SK-N-SH (cell line): ENCODE results near the gene PHF21B. TPM values are rescaled to one million over a fixed set of nuclear protein-coding genes. Genes with fewer than 3 reads are reported as not detected.

Experiments used
- CTCF ChIA-PET: fragments of 300-600, 350-600 bp; formaldehyde crosslinking; extraction: SDS; loops from one replicate; lab custom pipeline; 2021; lab: Yijun Ruan, JAX
- POLR2A ChIA-PET: fragments of 350-600 bp; sonication (Branson Sonifier 250); formaldehyde crosslinking; extraction: SDS; loops from one replicate; lab custom pipeline; 2020; ENCODE audit warnings: antibody characterized with exemption, inconsistent platforms; lab: Yijun Ruan, JAX
- DNase-seq: peaks from one replicate; pipeline ENCODE4 v3.0.0; 2012
- H2AFZ ChIP-seq: fragments of 200-600 bp; sonication (generic); 2 replicates; pipeline ENCODE4 v1.8.1; 2016; ENCODE audit warnings: antibody characterized with exemption, mild to moderate bottlenecking, low read depth
- H3F3A ChIP-seq: fragments of 200-600 bp; sonication (generic); replicated peaks from 2 replicates; pipeline ENCODE3; 2016; ENCODE audit warnings: antibody characterized with exemption, mild to moderate bottlenecking; ENCODE audit not compliant: insufficient read depth
- H3K27ac ChIP-seq, 2 experiments: fragments of 200-500 bp in 1 of 2; fragments of 200-600 bp in 1 of 2; sonication (Bioruptor generic) in 1 of 2; sonication (generic), shearing (Covaris generic) in 1 of 2; 2 replicates each; pipeline versions ENCODE4 v1.5.1 to v1.6.1; 2014 to 2016; ENCODE audit warnings: low read depth in 2 of 2, inconsistent platforms in 1 of 2, low read length in 1 of 2, mild to moderate bottlenecking in 1 of 2, mixed read lengths in 1 of 2
- H3K27me3 ChIP-seq: fragments of 200-600 bp; sonication (generic), shearing (Covaris generic); 2 replicates; pipeline ENCODE4 v1.6.1; 2016; ENCODE audit warnings: mixed run types; ENCODE audit not compliant: insufficient read depth
- H3K36me3 ChIP-seq, 2 experiments: fragments of 200-500 bp in 1 of 2; fragments of 200-600 bp in 1 of 2; sonication (Bioruptor generic) in 1 of 2; sonication (generic) in 1 of 2; replicated peaks in 1 of 2; 2 replicates each; pipeline versions ENCODE3 to v1.5.1; 2014 to 2016; ENCODE audit warnings: low read length in 1 of 2, mild to moderate bottlenecking in 1 of 2; ENCODE audit not compliant: insufficient read depth in 2 of 2, control insufficient read depth in 1 of 2
- H3K4me1 ChIP-seq, 2 experiments: fragments of 200-500 bp in 1 of 2; fragments of 200-600 bp in 1 of 2; sonication (Bioruptor generic) in 1 of 2; sonication (generic), shearing (Covaris generic) in 1 of 2; 2 replicates each; pipeline versions ENCODE4 v1.5.1 to v1.6.1; 2014 to 2016; ENCODE audit warnings: low read depth in 1 of 2, low read length in 1 of 2, mixed run types in 1 of 2; ENCODE audit not compliant: insufficient read depth in 2 of 2, control insufficient read depth in 1 of 2
- H3K4me2 ChIP-seq: fragments of 200-600 bp; sonication (generic), shearing (Covaris generic); 2 replicates; pipeline ENCODE4 v1.6.1; 2017; ENCODE audit warnings: mixed run types
- H3K4me3 ChIP-seq, 2 experiments: fragments of 200-500 bp in 1 of 2; fragments of 200-600 bp in 1 of 2; sonication (Bioruptor generic) in 1 of 2; sonication (generic), shearing (Covaris generic) in 1 of 2; 2 replicates each; pipeline versions ENCODE4 v1.5.1 to v1.8.1; 2014 to 2016; ENCODE audit warnings: low read depth in 2 of 2, inconsistent platforms in 1 of 2, low read length in 1 of 2, mild to moderate bottlenecking in 1 of 2, mixed read lengths in 1 of 2, moderate library complexity in 1 of 2
- H3K79me2 ChIP-seq: fragments of 200-600 bp; sonication (generic); 2 replicates; pipeline ENCODE4 v1.8.1; 2017; ENCODE audit warnings: mild to moderate bottlenecking; ENCODE audit not compliant: insufficient read depth
- H3K9ac ChIP-seq: fragments of 200-600 bp; sonication (generic); 2 replicates; pipeline ENCODE4 v1.6.1; 2017; ENCODE audit warnings: mixed run types
- H3K9me2 ChIP-seq: fragments of 200-600 bp; sonication (generic); 2 replicates; pipeline ENCODE4 v1.6.1; 2017; ENCODE audit warnings: mixed run types
- H3K9me3 ChIP-seq: fragments of 200-600 bp; sonication (generic); 2 replicates; pipeline ENCODE4 v1.6.1; 2017; ENCODE audit warnings: mixed run types, mild to moderate bottlenecking, moderate library complexity
- H4K20me1 ChIP-seq: fragments of 200-600 bp; sonication (generic); 2 replicates; pipeline ENCODE4 v1.6.1; 2017; ENCODE audit warnings: mild to moderate bottlenecking, mixed run types; ENCODE audit not compliant: insufficient read depth
- EP300 ChIP-seq, 2 experiments: IDR thresholded peaks; 2 replicates each; pipeline versions ENCODE4 v1.4.0 to v1.6.1; 2012; ENCODE audit warnings: borderline replicate concordance in 1 of 2, low read depth in 1 of 2, low read length in 1 of 2
- EZH2phosphoT487 ChIP-seq: fragments of 200-600 bp; sonication (generic); IDR thresholded peaks from 2 replicates; pipeline ENCODE4 v1.6.1; 2017; ENCODE audit warnings: low read depth, mixed run types, mild to moderate bottlenecking, antibody characterized with exemption, moderate library complexity, borderline replicate concordance
- GATA2 ChIP-seq: sonication (generic); formaldehyde crosslinking; IDR thresholded peaks from 2 replicates; pipeline ENCODE4 v1.5.0; 2020; ENCODE audit warnings: mild to moderate bottlenecking, missing genetic modification reagents
- JUND ChIP-seq: IDR thresholded peaks from 2 replicates; pipeline ENCODE4 v1.4.0; 2012
- MAX ChIP-seq: IDR thresholded peaks from 2 replicates; pipeline ENCODE4 v1.4.0; 2012; ENCODE audit warnings: low read depth
- MEF2A ChIP-seq: IDR thresholded peaks from 2 replicates; pipeline ENCODE4 v1.4.0; 2012; ENCODE audit warnings: low read depth, borderline replicate concordance
- MXI1 ChIP-seq: IDR thresholded peaks from 2 replicates; pipeline ENCODE4 v1.6.1; 2012; ENCODE audit warnings: mild to moderate bottlenecking, low read depth, low read length, improper control_type of control experiment
- NRF1 ChIP-seq: IDR thresholded peaks from 2 replicates; pipeline ENCODE4 v1.6.1; 2012; ENCODE audit warnings: low read depth, mild to moderate bottlenecking, low read length
- RCOR1 ChIP-seq: fragments of 150-350 bp; IDR thresholded peaks from 2 replicates; pipeline ENCODE4 v1.6.1; 2017; ENCODE audit warnings: antibody characterized with exemption, low read length
- RFX5 ChIP-seq: IDR thresholded peaks from 2 replicates; pipeline ENCODE4 v1.6.1; 2012; ENCODE audit warnings: mild to moderate bottlenecking, improper control_type of control experiment, low read length
- SIN3A ChIP-seq: IDR thresholded peaks from 2 replicates; pipeline ENCODE4 v1.6.1; 2012; ENCODE audit warnings: low read depth, mild to moderate bottlenecking, low read length, moderate library complexity, borderline replicate concordance
- TAF1 ChIP-seq: IDR thresholded peaks from 2 replicates; pipeline ENCODE4 v1.6.1; 2012; ENCODE audit warnings: low read depth, mild to moderate bottlenecking, low read length, moderate library complexity, borderline replicate concordance
- USF1 ChIP-seq: IDR thresholded peaks from 2 replicates; pipeline ENCODE4 v1.4.0; 2012; ENCODE audit warnings: low read depth, borderline replicate concordance
- YY1 ChIP-seq: IDR thresholded peaks from 2 replicates; pipeline ENCODE4 v1.4.0; 2012; ENCODE audit warnings: low read depth, mild to moderate bottlenecking
- WGBS: methylation state at CpG from one replicate; pipeline ENCODE4 v1.1.6; 2017; ENCODE audit warnings: low lambda C conversion rate; 5-methylcytosine and 5-hydroxymethylcytosine counted together
- polyA plus RNA-seq, 3 experiments: library from polyadenylated mRNA; depleted of rRNA; stranded (reverse); fragments of >200 nt; gene quantifications; 2 replicates each; pipeline ENCODE4 v1.2.3, GENCODE V29; 2012
- TF ChIP-seq, protein P1 (sequence below): IDR thresholded peaks from 2 replicates; pipeline ENCODE4 v1.6.1; 2012; ENCODE audit warnings: mild to moderate bottlenecking, low read depth, low read length, moderate library complexity
- TF ChIP-seq, protein P2 (sequence below): IDR thresholded peaks from 2 replicates; pipeline ENCODE4; 2012

PHF21B gene
- polyA plus RNA-seq, 1 of the 3 experiments (the other 2 are of a cell fraction), result 0.76 TPM

- TF ChIP-seq, protein P1, sequence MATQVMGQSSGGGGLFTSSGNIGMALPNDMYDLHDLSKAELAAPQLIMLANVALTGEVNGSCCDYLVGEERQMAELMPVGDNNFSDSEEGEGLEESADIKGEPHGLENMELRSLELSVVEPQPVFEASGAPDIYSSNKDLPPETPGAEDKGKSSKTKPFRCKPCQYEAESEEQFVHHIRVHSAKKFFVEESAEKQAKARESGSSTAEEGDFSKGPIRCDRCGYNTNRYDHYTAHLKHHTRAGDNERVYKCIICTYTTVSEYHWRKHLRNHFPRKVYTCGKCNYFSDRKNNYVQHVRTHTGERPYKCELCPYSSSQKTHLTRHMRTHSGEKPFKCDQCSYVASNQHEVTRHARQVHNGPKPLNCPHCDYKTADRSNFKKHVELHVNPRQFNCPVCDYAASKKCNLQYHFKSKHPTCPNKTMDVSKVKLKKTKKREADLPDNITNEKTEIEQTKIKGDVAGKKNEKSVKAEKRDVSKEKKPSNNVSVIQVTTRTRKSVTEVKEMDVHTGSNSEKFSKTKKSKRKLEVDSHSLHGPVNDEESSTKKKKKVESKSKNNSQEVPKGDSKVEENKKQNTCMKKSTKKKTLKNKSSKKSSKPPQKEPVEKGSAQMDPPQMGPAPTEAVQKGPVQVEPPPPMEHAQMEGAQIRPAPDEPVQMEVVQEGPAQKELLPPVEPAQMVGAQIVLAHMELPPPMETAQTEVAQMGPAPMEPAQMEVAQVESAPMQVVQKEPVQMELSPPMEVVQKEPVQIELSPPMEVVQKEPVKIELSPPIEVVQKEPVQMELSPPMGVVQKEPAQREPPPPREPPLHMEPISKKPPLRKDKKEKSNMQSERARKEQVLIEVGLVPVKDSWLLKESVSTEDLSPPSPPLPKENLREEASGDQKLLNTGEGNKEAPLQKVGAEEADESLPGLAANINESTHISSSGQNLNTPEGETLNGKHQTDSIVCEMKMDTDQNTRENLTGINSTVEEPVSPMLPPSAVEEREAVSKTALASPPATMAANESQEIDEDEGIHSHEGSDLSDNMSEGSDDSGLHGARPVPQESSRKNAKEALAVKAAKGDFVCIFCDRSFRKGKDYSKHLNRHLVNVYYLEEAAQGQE, result no peak
- TF ChIP-seq YY1 (no peak), USF1 (no peak), EZH2phosphoT487 (no peak), MAX (no peak), GATA2 (no peak), MEF2A (no peak)
- TF ChIP-seq, protein P2, sequence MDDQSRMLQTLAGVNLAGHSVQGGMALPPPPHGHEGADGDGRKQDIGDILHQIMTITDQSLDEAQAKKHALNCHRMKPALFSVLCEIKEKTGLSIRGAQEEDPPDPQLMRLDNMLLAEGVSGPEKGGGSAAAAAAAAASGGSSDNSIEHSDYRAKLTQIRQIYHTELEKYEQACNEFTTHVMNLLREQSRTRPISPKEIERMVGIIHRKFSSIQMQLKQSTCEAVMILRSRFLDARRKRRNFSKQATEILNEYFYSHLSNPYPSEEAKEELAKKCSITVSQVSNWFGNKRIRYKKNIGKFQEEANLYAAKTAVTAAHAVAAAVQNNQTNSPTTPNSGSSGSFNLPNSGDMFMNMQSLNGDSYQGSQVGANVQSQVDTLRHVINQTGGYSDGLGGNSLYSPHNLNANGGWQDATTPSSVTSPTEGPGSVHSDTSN, result no peak
Observed at GRCh38 chr22:44916281-44917231, 93.2 kb downstream of the PHF21B start (continued).

DNA sequence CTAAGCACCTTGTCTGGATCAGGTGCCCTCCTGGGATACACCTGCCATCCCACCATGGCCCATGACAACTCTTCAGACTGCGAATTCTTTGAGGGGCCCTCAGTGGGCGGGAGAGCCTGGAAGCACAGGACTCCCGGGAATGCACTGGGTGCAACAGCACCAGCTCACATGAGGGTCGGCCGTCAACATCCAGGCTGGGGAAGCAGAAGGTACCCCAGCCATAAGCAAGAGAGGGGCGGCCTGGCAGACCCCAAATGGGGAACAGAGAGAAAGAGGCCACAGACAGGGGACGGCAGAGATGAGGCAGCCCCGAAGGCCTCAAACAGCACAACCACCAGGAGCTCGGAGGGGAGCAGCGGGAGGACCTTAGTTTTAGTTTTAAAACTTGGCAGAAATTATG, 94.4 kb downstream of the PHF21B start:
- no peaks in the 10 kb centered on the region for H3K9me2 ChIP-seq
- H3K4me3 ChIP-seq, result no peak overlapping the region
- H2AFZ ChIP-seq, result no peak overlapping the region
- DNase-seq, result no peak
- no peaks in the 10 kb centered on the region for H3K79me2 ChIP-seq
- ChIA-PET CTCF (no interaction called here), POLR2A (no interaction called here)
- H3K27me3 ChIP-seq, result no peaks in the 10 kb centered on the region
- H3K9me3 ChIP-seq, result no peaks in the 10 kb centered on the region
- H3K4me2 ChIP-seq, result no peak overlapping the region
- H4K20me1 ChIP-seq, result no peaks in the 10 kb centered on the region
- H3K36me3 ChIP-seq, result no peaks in the 10 kb centered on the region
- no peak overlapping the region for H3K9ac ChIP-seq
- H3K27ac ChIP-seq, result no peak overlapping the region
- TF ChIP-seq SIN3A, result no peak
- TF ChIP-seq NRF1, result no peak
- no peak for TF ChIP-seq MEF2A
- no peak for TF ChIP-seq RFX5
- TF ChIP-seq EP300 (IDR thresholded peaks at IDR 0.05; ENCODE audit: borderline replicate concordance in 1 of 2, low read depth in 1 of 2, low read length in 1 of 2), result no peak
- TF ChIP-seq YY1, result no peak
- no peak for TF ChIP-seq JUND
- no peak for TF ChIP-seq TAF1
- TF ChIP-seq MXI1, result no peak
- TF ChIP-seq USF1, result no peak
- TF ChIP-seq, protein P1, result no peak
- no peak for TF ChIP-seq RCOR1
- no peak for TF ChIP-seq EZH2phosphoT487
- H3F3A ChIP-seq, result no peaks in the 10 kb centered on the region
- WGBS, result 66% methylated on average over 9 of the region's 10 CpGs
- no peaks in the 10 kb centered on the region for H3K4me1 ChIP-seq
